Activated CD4-positive, alpha-beta T cell treated with anti-CD3 and anti-CD28 coated beads for 36 hours (primary cell): Measurements from ENCODE around the gene C22orf31. TPM values are rescaled to one million over a fixed set of nuclear protein-coding genes. Genes with fewer than 3 reads are reported as not detected.

Experiments
- ATAC-seq: fragments of 200-7000 bp; cut with Tn5 transposase; one replicate; pipeline ENCODE4 v1.10.0; 2021; ENCODE audit warnings: mild to moderate bottlenecking, moderate library complexity
- CTCF ChIA-PET: fragments of 350-600 bp; sonication (Branson Sonifier 250); formaldehyde crosslinking; loops from one replicate; lab custom pipeline; 2021; ENCODE audit warnings: antibody characterized with exemption; lab: Charles Lee
- POLR2A ChIA-PET: fragments of 350-600 bp; sonication (Branson Sonifier 250); formaldehyde crosslinking; loops from one replicate; lab custom pipeline; 2021; ENCODE audit warnings: antibody characterized with exemption, inconsistent platforms; lab: Charles Lee
- DNase-seq: peaks from one replicate; pipeline ENCODE4 v3.0.0-alpha.2; 2020
- H3K27ac Mint-ChIP-seq: one replicate; pipeline ENCODE4 v1.8.0; 2021; ENCODE audit warnings: mixed read lengths
- H3K27me3 Mint-ChIP-seq: one replicate; pipeline ENCODE4 v1.8.0; 2021; ENCODE audit warnings: mixed read lengths
- H3K36me3 Mint-ChIP-seq: one replicate; pipeline ENCODE4 v1.8.0; 2021; ENCODE audit warnings: low read depth, mixed read lengths
- H3K4me1 Mint-ChIP-seq: one replicate; pipeline ENCODE4 v1.8.0; 2021; ENCODE audit warnings: mixed read lengths
- H3K4me3 Mint-ChIP-seq: one replicate; pipeline ENCODE4 v1.8.0; 2021; ENCODE audit warnings: mild to moderate bottlenecking, moderate library complexity, mixed read lengths
- H3K9me3 Mint-ChIP-seq: one replicate; pipeline ENCODE4 v1.8.0; 2021; ENCODE audit warnings: low read depth, mixed read lengths
- intact Hi-C, 2 experiments: fragments of 100-400 bp; cut with DNase I in 1 of 2; cut with micrococcal nuclease in 1 of 2; formaldehyde crosslinking; loops; one replicate each; pipeline versions ENCODE4 v1.14.2 to v1.15.1; 2022 to 2024; cut with DNase I, micrococcal nuclease
- total RNA-seq, 2 experiments: library from RNA; stranded (reverse); gene quantifications; one replicate each; pipeline ENCODE4 v1.2.3, GENCODE V29; 2021

C22orf31 gene
- total RNA-seq, 2 experiments from 2014 or later = not detected

GRCh38 chr22:29022101-29022817 is 39.4 kb downstream of the C22orf31 start:
- ATAC-seq (no peak), DNase-seq (no peak)
- no peak overlapping the region for H3K4me3 Mint-ChIP-seq
- H3K27me3 Mint-ChIP-seq = peaks cover 9% of the 10 kb centered on the region
- H3K27ac Mint-ChIP-seq = no peak overlapping the region
- peaks cover 4% of the 10 kb centered on the region for H3K9me3 Mint-ChIP-seq
- ChIA-PET POLR2A (no interaction called here), CTCF (interaction anchor here (0.6 kb wide), 1 partner anchor 211 kb away, joined by 3 read pairs; no protein-coding TSS in a partner anchor)
- no peaks in the 10 kb centered on the region for H3K36me3 Mint-ChIP-seq
- H3K4me1 Mint-ChIP-seq = no peaks in the 10 kb centered on the region
- intact Hi-C loops = no loop called here

GRCh38 chr22:29018293-29019189 is 43.1 kb downstream of the C22orf31 start:
- Mint-ChIP-seq H3K4me3 (no peak overlapping the region), H3K27me3 (peaks cover 13% of the 10 kb centered on the region), H3K27ac (no peak overlapping the region), H3K36me3 (no peaks in the 10 kb centered on the region), H3K4me1 (peaks cover 2% of the 10 kb centered on the region), H3K9me3 (peaks cover 4% of the 10 kb centered on the region)
- ATAC-seq (no peak), DNase-seq (no peak)
- intact Hi-C loops = no loop called here
- ChIA-PET CTCF (interaction anchor here (1.0 kb wide), 1 partner anchor 27 kb away, joined by 3 read pairs; no protein-coding TSS in a partner anchor), POLR2A (no interaction called here)

- H3K36me3 Mint-ChIP-seq = no peaks in the 10 kb centered on the region
- H3K9me3 Mint-ChIP-seq = peaks cover 4% of the 10 kb centered on the region
- peaks cover 2% of the 10 kb centered on the region for H3K4me1 Mint-ChIP-seq
- intact Hi-C loops = no loop called here
- POLR2A ChIA-PET = no interaction called here
- DNase-seq = no peak
- no peak overlapping the region for H3K27ac Mint-ChIP-seq
- no peak overlapping the region for H3K4me3 Mint-ChIP-seq
- CTCF ChIA-PET = interaction anchor here (0.7 to 1.0 kb wide), 2 partner anchors 24 to 1464 kb away, joined by 3 to 4 read pairs; no protein-coding TSS in a partner anchor
- peaks cover 11% of the 10 kb centered on the region for H3K27me3 Mint-ChIP-seq
- no peak for ATAC-seq
Observed at GRCh38 chr22:29016067-29016938, 45.3 kb downstream of the C22orf31 start.

- ChIA-PET POLR2A (no interaction called here), CTCF (interaction anchor here (1.0 kb wide), 2 partner anchors 23 to 26 kb away, joined by 4 read pairs; no protein-coding TSS in a partner anchor)
- Mint-ChIP-seq H3K4me1 (peaks cover 2% of the 10 kb centered on the region), H3K36me3 (no peaks in the 10 kb centered on the region), H3K27ac (no peak overlapping the region), H3K27me3 (peaks cover 12% of the 10 kb centered on the region), H3K9me3 (peaks cover 4% of the 10 kb centered on the region), H3K4me3 (no peak overlapping the region)
- no peak for DNase-seq
- intact Hi-C loops = no loop called here
- ATAC-seq = no peak
Observed at GRCh38 chr22:29014773-29015172, 46.9 kb downstream of the C22orf31 start.

GRCh38 chr22:29014293-29014692 is 47.3 kb downstream of the C22orf31 start:
- intact Hi-C loops = no loop called here
- H3K27me3 Mint-ChIP-seq = peaks cover 12% of the 10 kb centered on the region
- ChIA-PET POLR2A (no interaction called here), CTCF (interaction anchor here (1.0 kb wide), 1 partner anchor 23 kb away, joined by 4 read pairs; no protein-coding TSS in a partner anchor)
- no peaks in the 10 kb centered on the region for H3K36me3 Mint-ChIP-seq
- DNase-seq = no peak
- H3K4me3 Mint-ChIP-seq = no peak overlapping the region
- ATAC-seq = no peak
- peaks cover 4% of the 10 kb centered on the region for H3K9me3 Mint-ChIP-seq
- H3K27ac Mint-ChIP-seq = no peak overlapping the region
- peaks cover 2% of the 10 kb centered on the region for H3K4me1 Mint-ChIP-seq

GRCh38 chr22:29012952-29013351 is 48.7 kb downstream of the C22orf31 start:
- H3K9me3 Mint-ChIP-seq = no peaks in the 10 kb centered on the region
- no peak for DNase-seq
- H3K4me3 Mint-ChIP-seq = no peak overlapping the region
- H3K27ac Mint-ChIP-seq = no peak overlapping the region
- POLR2A ChIA-PET = no interaction called here
- peaks cover 2% of the 10 kb centered on the region for H3K4me1 Mint-ChIP-seq
- ATAC-seq = no peak
- peaks cover 11% of the 10 kb centered on the region for H3K27me3 Mint-ChIP-seq
- intact Hi-C loops = no loop called here
- H3K36me3 Mint-ChIP-seq = no peaks in the 10 kb centered on the region
- CTCF ChIA-PET = interaction anchor here (0.6 kb wide), 1 partner anchor 119 kb away, joined by 3 read pairs; no protein-coding TSS in a partner anchor

GRCh38 chr22:29012101-29012433 is 49.6 kb downstream of the C22orf31 start:
- Mint-ChIP-seq H3K9me3 (no peaks in the 10 kb centered on the region), H3K36me3 (no peaks in the 10 kb centered on the region), H3K27ac (no peak overlapping the region), H3K4me1 (peaks cover 2% of the 10 kb centered on the region), H3K27me3 (peaks cover 7% of the 10 kb centered on the region), H3K4me3 (no peak overlapping the region)
- ChIA-PET POLR2A (no interaction called here), CTCF (interaction anchor here (0.6 kb wide), 1 partner anchor 118 kb away, joined by 3 read pairs; no protein-coding TSS in a partner anchor)
- DNase-seq (no peak), ATAC-seq (no peak)
- intact Hi-C loops = no loop called here

- CTCF ChIA-PET = no interaction called here
- ATAC-seq (no peak), DNase-seq (no peak)
- intact Hi-C loops = no loop called here
- H3K9me3 Mint-ChIP-seq = no peaks in the 10 kb centered on the region
- POLR2A ChIA-PET = no interaction called here
- H3K27ac Mint-ChIP-seq = no peak overlapping the region
- H3K36me3 Mint-ChIP-seq = no peaks in the 10 kb centered on the region
- no peak overlapping the region for H3K4me3 Mint-ChIP-seq
- H3K4me1 Mint-ChIP-seq = peaks cover 2% of the 10 kb centered on the region
- peaks cover 13% of the 10 kb centered on the region for H3K27me3 Mint-ChIP-seq
Observed at GRCh38 chr22:29011240-29012100, 50.2 kb downstream of the C22orf31 start.

- peaks cover 6% of the 10 kb centered on the region for H3K4me1 Mint-ChIP-seq
- peaks cover 24% of the 10 kb centered on the region for H3K27me3 Mint-ChIP-seq
- no peaks in the 10 kb centered on the region for H3K9me3 Mint-ChIP-seq
- intact Hi-C loops = no loop called here
- H3K27ac Mint-ChIP-seq = no peak overlapping the region
- POLR2A ChIA-PET = no interaction called here
- no peaks in the 10 kb centered on the region for H3K36me3 Mint-ChIP-seq
- H3K4me3 Mint-ChIP-seq = no peak overlapping the region
- CTCF ChIA-PET = no interaction called here
- ATAC-seq (no peak), DNase-seq (no peak)
Observed at GRCh38 chr22:29009148-29009547, 52.5 kb downstream of the C22orf31 start.
